ENCODE data around the gene ZNF561.

ZNF561 gene

GRCh38 chr19:9580728-9581127 is 40.3 kb downstream of the ZNF561 start:
- no peak for DNase-seq (ENCODE audit: low read depth)

- no peak for DNase-seq (ENCODE audit: low read depth)
Measured at GRCh38 chr19:9570255-9570654, 50.8 kb downstream of the ZNF561 start.

GRCh38 chr19:9566729-9567128 is 54.3 kb downstream of the ZNF561 start:
- DNase-seq (ENCODE audit: low read depth) = no peak

- DNase-seq (ENCODE audit: low read depth) = no peak
Measured at GRCh38 chr19:9565900-9566705, 54.9 kb downstream of the ZNF561 start.
